Keratinocyte (primary cell): ENCODE measurements around the gene TRABD2B. TPM values are rescaled to one million over a fixed set of nuclear protein-coding genes. Genes with fewer than 3 reads are reported as not detected.

Source experiments
- DNase-seq: peaks from one replicate; pipeline ENCODE4 v3.0.0-alpha.2; 2011; ENCODE audit warnings: low read depth, missing footprints, low spot score
- FAIRE-seq: peaks from 2 replicates; lab custom pipeline; 2011; peaks lifted over from hg19 to GRCh38; lab: Jason Lieb, UNC
- H2AFZ ChIP-seq: 2 replicates; pipeline ENCODE4 v1.6.0; 2012; ENCODE audit warnings: low read length, control low read depth, inconsistent platforms; ENCODE audit not compliant: control insufficient read depth
- H3K27ac ChIP-seq: 2 replicates; pipeline ENCODE4 v1.5.1; 2011; ENCODE audit warnings: low read length; ENCODE audit not compliant: control insufficient read depth, insufficient read depth
- H3K27me3 ChIP-seq: 3 replicates; pipeline ENCODE4 v1.6.0; 2011; ENCODE audit warnings: low read length; ENCODE audit not compliant: control insufficient read depth, insufficient read depth; ENCODE audit errors: extremely low read depth
- H3K36me3 ChIP-seq, 2 experiments: 2 replicates in 1 of 2; 3 replicates in 1 of 2; pipeline ENCODE4 v1.5.1; 2011; ENCODE audit warnings: low read length in 2 of 2, mild to moderate bottlenecking in 1 of 2; ENCODE audit not compliant: control insufficient read depth in 2 of 2, insufficient read depth in 2 of 2; ENCODE audit errors: extremely low read depth in 1 of 2
- H3K4me1 ChIP-seq: 3 replicates; pipeline ENCODE4 v1.5.1; 2011; ENCODE audit warnings: low read length; ENCODE audit not compliant: control insufficient read depth, insufficient read depth; ENCODE audit errors: extremely low read depth
- H3K4me2 ChIP-seq: 3 replicates; pipeline ENCODE4 v1.6.0; 2011; ENCODE audit warnings: low read depth, low read length; ENCODE audit not compliant: control insufficient read depth, insufficient read depth; ENCODE audit errors: extremely low read depth
- H3K4me3 ChIP-seq, 3 experiments: fragments of 200-600 bp in 1 of 3; sonication (generic) in 1 of 3; 2 replicates in 2 of 3; 3 replicates in 1 of 3; pipeline ENCODE4 v1.5.1; 2011 to 2016; ENCODE audit warnings: low read length in 3 of 3, mild to moderate bottlenecking in 3 of 3, control low read depth in 2 of 3, inconsistent platforms in 1 of 3, low read depth in 1 of 3, mixed read lengths in 1 of 3, mixed run types in 1 of 3, moderate library complexity in 1 of 3; ENCODE audit not compliant: control insufficient read depth in 2 of 3, insufficient read depth in 2 of 3; ENCODE audit errors: extremely low read depth in 1 of 3
- H3K79me2 ChIP-seq: 2 replicates; pipeline ENCODE4 v1.6.0; 2012; ENCODE audit warnings: low read length; ENCODE audit not compliant: control insufficient read depth, insufficient read depth
- H3K9ac ChIP-seq: 3 replicates; pipeline ENCODE4 v1.6.0; 2011; ENCODE audit warnings: low read length; ENCODE audit not compliant: control insufficient read depth, insufficient read depth; ENCODE audit errors: extremely low read depth
- H3K9me1 ChIP-seq: 3 replicates; pipeline ENCODE4 v1.6.0; 2011; ENCODE audit warnings: low read length; ENCODE audit not compliant: control insufficient read depth, insufficient read depth; ENCODE audit errors: extremely low read depth
- H3K9me3 ChIP-seq: 2 replicates; pipeline ENCODE4 v1.5.1; 2012; ENCODE audit warnings: low read depth, low read length; ENCODE audit not compliant: control insufficient read depth
- H4K20me1 ChIP-seq: 3 replicates; pipeline ENCODE4 v1.6.0; 2011; ENCODE audit warnings: low read length; ENCODE audit not compliant: control insufficient read depth, insufficient read depth; ENCODE audit errors: extremely low read depth
- CTCF ChIP-seq, 3 experiments: IDR thresholded peaks in 1 of 3; conservative IDR thresholded peaks in 1 of 3; optimal IDR thresholded peaks in 1 of 3; 2 replicates in 2 of 3; 3 replicates in 1 of 3; pipeline versions ENCODE3 to v1.5.1; 2011; ENCODE audit warnings: low read length in 3 of 3, mild to moderate bottlenecking in 3 of 3, moderate library complexity in 2 of 3, control low read depth in 1 of 3, inconsistent platforms in 1 of 3; ENCODE audit not compliant: insufficient read depth in 2 of 3; ENCODE audit errors: extremely low read depth in 1 of 3
- EZH2 ChIP-seq: IDR thresholded peaks from one replicate; pipeline ENCODE4 v1.6.1; 2012; ENCODE audit warnings: inconsistent platforms, mild to moderate bottlenecking, low read length, moderate library complexity
- dilution Hi-C: fragments of 300-500 bp; cut with MboI; formaldehyde crosslinking; loops from one replicate; pipeline ENCODE4 v1.7.0; 2020; ENCODE audit warnings: low sequenced_read_pairs; ENCODE audit not compliant: extremely low pct_ligation_motif_present
- polyA plus RNA-seq, 5 experiments: library from polyadenylated mRNA; depleted of rRNA in 3 of 5; stranded (reverse) in 3 of 5; stranded (forward) in 1 of 5; unstranded in 1 of 5; fragments of >200 nt; gene quantifications; 1 replicate in 1 of 5; 2 replicates in 3 of 5; 3 replicates in 1 of 5; pipeline versions ENCODE4 v1.2.1 to v1.2.3, GENCODE V29; 2011 to 2012; ENCODE audit warnings: missing spikeins in 2 of 5, low read depth in 1 of 5, low replicate concordance in 1 of 5

Gene TRABD2B
- polyA plus RNA-seq, 1 donor (not counting 4 experiments of a cell fraction or from before 2014, with no cell fraction given): 0.13 TPM

- dilution Hi-C loops: no loop called here
- no peak for FAIRE-seq
- no peak for DNase-seq
Measured at GRCh38 chr1:47979724-47980123, 17.5 kb downstream of the TRABD2B start.

GRCh38 chr1:47978486-47978885, 18.7 kb downstream of the TRABD2B start:
- H3K9ac ChIP-seq: no peak overlapping the region
- no peak overlapping the region for H3K27ac ChIP-seq
- no peak for TF ChIP-seq EZH2
- no peak for TF ChIP-seq CTCF (optimal IDR thresholded peaks at IDR 0.05 in 1 of 3, IDR thresholded peaks at IDR 0.05 in 1 of 3, conservative IDR thresholded peaks at IDR 0.05 in 1 of 3; ENCODE audit: extremely low read depth in 1 of 3, insufficient read depth in 2 of 3, low read length in 3 of 3)
- no peak overlapping the region for H3K4me2 ChIP-seq
- no peaks in the 10 kb centered on the region for H3K79me2 ChIP-seq
- no peaks in the 10 kb centered on the region for H3K36me3 ChIP-seq
- H3K4me1 ChIP-seq: no peaks in the 10 kb centered on the region
- no peaks in the 10 kb centered on the region for H3K9me3 ChIP-seq
- DNase-seq: no peak
- no peaks in the 10 kb centered on the region for H4K20me1 ChIP-seq
- peaks cover under 1% of the 10 kb centered on the region for H3K27me3 ChIP-seq
- no peak overlapping the region for H3K4me3 ChIP-seq
- no peak for FAIRE-seq
- no peak overlapping the region for H2AFZ ChIP-seq
- dilution Hi-C loops: no loop called here
- H3K9me1 ChIP-seq: no peaks in the 10 kb centered on the region

More at GRCh38 chr1:47979724-47980123, 17.5 kb downstream of the TRABD2B start:
- Histone ChIP-seq H3K9me1 (no peaks in the 10 kb centered on the region), H3K9me3 (no peaks in the 10 kb centered on the region), H4K20me1 (no peaks in the 10 kb centered on the region), H3K4me2 (no peak overlapping the region), H3K27me3 (peaks cover 9% of the 10 kb centered on the region), H3K27ac (no peak overlapping the region), H3K79me2 (no peaks in the 10 kb centered on the region), H2AFZ (no peak overlapping the region), H3K4me1 (no peaks in the 10 kb centered on the region), H3K9ac (no peak overlapping the region), H3K36me3 (no peaks in the 10 kb centered on the region), H3K4me3 (no peak overlapping the region)
- TF ChIP-seq CTCF (optimal IDR thresholded peaks at IDR 0.05 in 1 of 3, IDR thresholded peaks at IDR 0.05 in 1 of 3, conservative IDR thresholded peaks at IDR 0.05 in 1 of 3; ENCODE audit: extremely low read depth in 1 of 3, insufficient read depth in 2 of 3, low read length in 3 of 3) (no peak), EZH2 (no peak)
